ENCODE results near the gene KSR2. TPM values are rescaled to one million over a fixed set of nuclear protein-coding genes. Genes with fewer than 3 reads are reported as not detected.

The KSR2 gene
- total and polyA plus RNA-seq, 2 donors (not counting 3 experiments of a cell fraction or from before 2014, with no cell fraction given): 2.1 to 5.2 TPM

- CTCF ChIA-PET: interaction anchor here (0.9 to 1.5 kb wide), 3 partner anchors 9 to 55 kb away, joined by 3 to 4 read pairs (median 3); no protein-coding TSS in a partner anchor
- Histone ChIP-seq H3K79me2 (ENCODE audit: control insufficient read depth, insufficient read depth, low read length) (no peaks in the 10 kb centered on the region), H4K20me1 (replicated peaks; ENCODE audit: control insufficient read depth, extremely low read depth, insufficient read depth, low read length) (no peaks in the 10 kb centered on the region), H3K4me3 (replicated peaks in 1 of 3; ENCODE audit: insufficient read depth in 1 of 3, low read depth in 1 of 3, low read length in 3 of 3) (no peak overlapping the region), H3K4me1 (ENCODE audit: control insufficient read depth, extremely low read depth, insufficient read depth, low read length) (no peaks in the 10 kb centered on the region), H3K9me1 (replicated peaks; ENCODE audit: control insufficient read depth, extremely low read depth, insufficient read depth, low read length) (no peaks in the 10 kb centered on the region), H3K9ac (replicated peaks; ENCODE audit: extremely low read depth, insufficient read depth, low read length) (no peak overlapping the region), H3K9me3 (replicated peaks; ENCODE audit: control insufficient read depth, insufficient read depth, low read length) (no peaks in the 10 kb centered on the region), H3K27me3 (ENCODE audit: control insufficient read depth in 2 of 2, insufficient read depth in 2 of 2, low read length in 2 of 2) (no peaks in the 10 kb centered on the region), H3K4me2 (ENCODE audit: insufficient read depth, low read length) (no peak overlapping the region), H3K27ac (ENCODE audit: insufficient read depth, low read depth, low read length) (no peak overlapping the region), H2AFZ (ENCODE audit: low read depth, low read length) (no peak overlapping the region), H3K36me3 (ENCODE audit: control insufficient read depth in 2 of 2, extremely low read depth in 1 of 2, insufficient read depth in 2 of 2, low read length in 2 of 2) (no peaks in the 10 kb centered on the region)
- intact Hi-C loops (cut with micrococcal nuclease): no loop called here
- TF ChIP-seq FOS (IDR thresholded peaks at IDR 0.05; ENCODE audit: borderline replicate concordance, insufficient read depth, low read length) (no peak), CTCF (IDR thresholded peaks at IDR 0.05; ENCODE audit: extremely low read depth in 1 of 2, insufficient read depth in 1 of 2, low read depth in 1 of 2, low read length in 2 of 2) (no peak), POLR2AphosphoS5 (IDR thresholded peaks at IDR 0.05; ENCODE audit: insufficient read depth, low read depth, low read length) (no peak), MYC (IDR thresholded peaks at IDR 0.05; ENCODE audit: low read depth, low read length) (no peak), JUN (IDR thresholded peaks at IDR 0.05; ENCODE audit: borderline replicate concordance, insufficient read depth, insufficient read length, low read depth) (no peak), EZH2 (IDR thresholded peaks at IDR 0.05; ENCODE audit: borderline replicate concordance, low read depth, low read length, severe bottlenecking) (no peak), MAX (IDR thresholded peaks at IDR 0.05; ENCODE audit: insufficient read depth, insufficient read length) (no peak), POLR2A (IDR thresholded peaks at IDR 0.05; ENCODE audit: low read depth, low read length) (no peak), GATA2 (IDR thresholded peaks at IDR 0.05; ENCODE audit: insufficient read depth, insufficient read length, low read depth, low read length) (no peak)
- dilution Hi-C loops (cut with MboI; ENCODE audit: extremely low pct_ligation_motif_present, low sequenced_read_pairs): no loop called here
- FAIRE-seq (no peak), DNase-seq (ENCODE audit: low read depth, low spot score) (no peak)
- POLR2A ChIA-PET: no interaction called here
- no TSS peak for BruUV-seq (replicated peaks)
These were observed 546.8 kb downstream of the KSR2 start for GRCh38 chr12:117421987-117422386.

All from endothelial cell of umbilical vein (primary cell).